Trophoblast cell (in vitro differentiated cells and primary cell): ENCODE results near the gene BHLHE40.
A peak's percentile ranks its signal among the peaks of the same experiment; 100 is the strongest.

Experiments
- DNase-seq, 2 donors: peaks; one replicate each; pipeline ENCODE4 v3.0.0-alpha.2; 2016
- H2AFZ ChIP-seq: 2 replicates; pipeline ENCODE4 v1.6.1; 2013; ENCODE audit warnings: low read length, moderate library complexity, mild to moderate bottlenecking; ENCODE audit not compliant: insufficient read depth, poor library complexity
- H2AK5ac ChIP-seq: 2 replicates; pipeline ENCODE4 v1.6.1; 2013; ENCODE audit warnings: mild to moderate bottlenecking, low read length
- H2BK120ac ChIP-seq: 2 replicates; pipeline ENCODE4 v1.6.1; 2013; ENCODE audit warnings: low read length, mild to moderate bottlenecking, moderate library complexity; ENCODE audit not compliant: insufficient read depth, poor library complexity
- H2BK12ac ChIP-seq: 2 replicates; pipeline ENCODE4 v1.6.1; 2013; ENCODE audit warnings: mild to moderate bottlenecking, low read length, moderate library complexity
- H2BK5ac ChIP-seq: 2 replicates; pipeline ENCODE4 v1.6.1; 2013; ENCODE audit warnings: low read length, low read depth, moderate library complexity, mild to moderate bottlenecking; ENCODE audit not compliant: poor library complexity
- H3K14ac ChIP-seq: 2 replicates; pipeline ENCODE4 v1.6.1; 2013; ENCODE audit warnings: mild to moderate bottlenecking, low read length
- H3K18ac ChIP-seq: 2 replicates; pipeline ENCODE4 v1.6.1; 2013; ENCODE audit warnings: mild to moderate bottlenecking, low read length
- H3K23ac ChIP-seq: 2 replicates; pipeline ENCODE4 v1.6.1; 2013; ENCODE audit warnings: low read length
- H3K27ac ChIP-seq: 2 replicates; pipeline ENCODE4 v1.5.1; 2013; ENCODE audit warnings: low read depth, mild to moderate bottlenecking, inconsistent platforms, low read length, moderate library complexity
- H3K27me3 ChIP-seq: 2 replicates; pipeline ENCODE4 v1.6.1; 2013; ENCODE audit warnings: inconsistent platforms, mild to moderate bottlenecking, low read length, moderate library complexity; ENCODE audit not compliant: insufficient read depth
- H3K36me3 ChIP-seq, 2 experiments: 1 replicate in 1 of 2; 2 replicates in 1 of 2; pipeline ENCODE4 v1.6.1; 2013; ENCODE audit warnings: low read length in 2 of 2, mild to moderate bottlenecking in 2 of 2, moderate library complexity in 1 of 2; ENCODE audit not compliant: insufficient read depth in 2 of 2, control insufficient read depth in 1 of 2
- H3K4ac ChIP-seq: 2 replicates; pipeline ENCODE4 v1.6.1; 2013; ENCODE audit warnings: low read depth, mild to moderate bottlenecking, low read length, moderate library complexity
- H3K4me1 ChIP-seq, 2 experiments: 1 replicate in 1 of 2; 2 replicates in 1 of 2; pipeline ENCODE4 v1.6.1; 2013; ENCODE audit warnings: low read length in 2 of 2, mild to moderate bottlenecking in 2 of 2, moderate library complexity in 1 of 2; ENCODE audit not compliant: insufficient read depth in 2 of 2, control insufficient read depth in 1 of 2
- H3K4me2 ChIP-seq: 2 replicates; pipeline ENCODE4 v1.6.1; 2013; ENCODE audit warnings: inconsistent platforms, mild to moderate bottlenecking, low read length, moderate library complexity
- H3K4me3 ChIP-seq: 2 replicates; pipeline ENCODE4 v1.5.1; 2013; ENCODE audit warnings: mild to moderate bottlenecking, low read depth, low read length, inconsistent platforms
- H3K79me1 ChIP-seq: one replicate; pipeline ENCODE4 v1.6.1; 2013; ENCODE audit warnings: low read length
- H3K79me2 ChIP-seq: 2 replicates; pipeline ENCODE4 v1.6.1; 2013; ENCODE audit warnings: low read length, mild to moderate bottlenecking; ENCODE audit not compliant: control insufficient read depth, insufficient read depth, poor library complexity
- H3K9ac ChIP-seq: 2 replicates; pipeline ENCODE4 v1.6.1; 2013; ENCODE audit warnings: mild to moderate bottlenecking, low read length
- H3K9me3 ChIP-seq: 2 replicates; pipeline ENCODE4 v1.6.1; 2013; ENCODE audit warnings: low read depth, mild to moderate bottlenecking, control low read depth, inconsistent platforms, low read length; ENCODE audit not compliant: insufficient read depth
- H4K12ac ChIP-seq: 2 replicates; pipeline ENCODE4 v1.6.1; 2013; ENCODE audit warnings: low read depth, mild to moderate bottlenecking, low read length, moderate library complexity
- H4K8ac ChIP-seq: 2 replicates; pipeline ENCODE4 v1.6.1; 2013; ENCODE audit warnings: low read depth, mild to moderate bottlenecking, low read length, moderate library complexity
- H4K91ac ChIP-seq: one replicate; pipeline ENCODE4 v1.6.1; 2013; ENCODE audit warnings: low read depth, mild to moderate bottlenecking, low read length, moderate library complexity
- WGBS: extraction: QIAGEN DNeasy Blood & Tissue Kit; methylation state at CpG from one replicate; pipeline ENCODE4 v1.1.7; 2013; ENCODE audit warnings: missing lambda C conversion rate; ENCODE audit not compliant: insufficient read length, insufficient coverage; ENCODE audit errors: extremely low coverage; 5-methylcytosine and 5-hydroxymethylcytosine counted together

BHLHE40 gene

DNA sequence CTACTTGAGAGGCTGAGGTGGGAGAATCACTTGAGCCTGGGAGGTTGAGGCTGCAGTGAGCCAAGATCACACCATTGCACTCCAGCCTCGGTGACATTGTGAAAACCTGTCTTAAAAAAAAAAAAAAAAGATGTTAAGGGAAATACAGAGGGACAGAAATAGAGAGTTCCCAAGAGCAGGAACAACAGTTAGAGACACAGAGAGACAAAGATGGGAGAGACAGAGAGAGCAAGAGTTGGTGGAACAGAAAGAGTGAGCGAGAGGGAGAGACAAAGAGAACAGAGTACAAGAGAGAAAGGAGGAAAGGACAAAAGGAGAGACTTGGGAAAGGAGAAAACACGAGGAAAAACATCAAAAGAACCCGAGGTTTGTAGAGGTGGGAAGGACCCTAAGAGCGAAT is 35.8 kb downstream of the BHLHE40 start:
- Histone ChIP-seq H4K91ac (peak overlapping the region; percentile 18), H2AK5ac (no peak overlapping the region), H3K23ac (no peak overlapping the region), H3K18ac (no peak overlapping the region), H3K9me3 (no peaks in the 10 kb centered on the region), H3K4me2 (no peak overlapping the region), H3K27ac (no peak overlapping the region), H3K27me3 (no peaks in the 10 kb centered on the region), H2BK120ac (no peak overlapping the region), H3K4me1 (peaks cover 20 to 27% of the 10 kb centered on the region in 2 experiments), H3K79me2 (peaks cover 2% of the 10 kb centered on the region), H3K14ac (no peak overlapping the region), H4K8ac (no peak overlapping the region), H3K4ac (no peak overlapping the region), H2BK12ac (peak overlapping the region; percentile 47), H3K79me1 (peaks cover 31% of the 10 kb centered on the region), H2AFZ (no peak overlapping the region), H3K9ac (no peak overlapping the region), H3K4me3 (no peak overlapping the region), H4K12ac (no peak overlapping the region), H3K36me3 (no peaks in the 10 kb centered on the region), H2BK5ac (no peak overlapping the region)
- WGBS = no CpG with 5 or more reads among the region's 5 CpGs
- no peak for DNase-seq

GRCh38 chr3:5016211-5017161 is 37.2 kb downstream of the BHLHE40 start:
- WGBS = no CpG with 5 or more reads among the region's 11 CpGs
- peak; percentile 34 to 62 for DNase-seq
- H3K9ac ChIP-seq = no peak overlapping the region

DNA sequence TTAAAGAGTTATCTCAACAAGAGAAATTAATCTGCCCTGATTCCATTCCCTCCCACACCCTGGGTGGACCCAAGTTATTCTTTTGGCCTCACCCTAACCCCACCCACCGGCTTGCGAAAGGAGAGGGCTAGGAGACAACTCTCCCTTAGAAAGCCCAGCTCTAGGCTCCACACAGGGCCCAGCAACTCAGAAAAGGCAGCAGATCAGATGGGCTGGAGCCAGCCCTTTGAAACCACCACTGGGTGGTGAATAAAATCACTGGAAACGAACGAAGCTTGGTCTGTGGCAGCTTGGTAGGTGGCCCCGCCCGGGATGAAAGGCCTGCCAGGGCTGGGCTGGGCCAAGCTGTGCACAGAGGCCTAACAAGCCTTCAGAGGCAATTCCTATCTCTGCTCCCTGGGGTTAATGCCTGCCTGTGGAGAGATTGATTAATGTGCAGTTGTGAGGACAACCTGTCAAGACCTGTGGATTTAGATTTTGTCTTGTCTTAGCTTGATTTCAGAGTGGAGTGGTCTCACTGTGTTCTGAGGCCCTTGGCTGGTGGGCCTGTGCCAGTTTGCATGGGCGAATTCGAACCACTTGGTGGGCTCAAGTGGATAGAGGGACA is 38.8 kb downstream of the BHLHE40 start:
- H3K27me3 ChIP-seq = no peaks in the 10 kb centered on the region
- DNase-seq = no peak
- WGBS = no CpG with 5 or more reads among the region's 8 CpGs
- no peak overlapping the region for H3K4me3 ChIP-seq
- peak overlapping the region; percentile 90 for H4K91ac ChIP-seq
- no peak overlapping the region for H3K4me2 ChIP-seq
- peak overlapping the region; percentile 74 for H3K14ac ChIP-seq
- H3K18ac ChIP-seq = peak overlapping the region; percentile 48
- no peak overlapping the region for H3K27ac ChIP-seq
- H2BK120ac ChIP-seq = peak overlapping the region; percentile 90
- H2AFZ ChIP-seq = peak overlapping the region; percentile 43
- peaks cover 44% of the 10 kb centered on the region for H3K79me1 ChIP-seq
- H3K79me2 ChIP-seq = peaks cover 2% of the 10 kb centered on the region
- no peak overlapping the region for H3K9ac ChIP-seq
- peak overlapping the region; percentile 37 for H4K8ac ChIP-seq
- no peaks in the 10 kb centered on the region for H3K9me3 ChIP-seq
- no peaks in the 10 kb centered on the region for H3K36me3 ChIP-seq
- no peak overlapping the region for H3K23ac ChIP-seq
- H2BK5ac ChIP-seq = peak overlapping the region; percentile 57
- H3K4me1 ChIP-seq = peaks cover 14 to 20% of the 10 kb centered on the region in 2 experiments
- peak overlapping the region; percentile 13 for H3K4ac ChIP-seq
- H2AK5ac ChIP-seq = peak overlapping the region; percentile 96
- no peak overlapping the region for H4K12ac ChIP-seq
- H2BK12ac ChIP-seq = peak overlapping the region; percentile 99

More at GRCh38 chr3:5016211-5017161, 37.2 kb downstream of the BHLHE40 start:
- Histone ChIP-seq H3K27ac (peak overlapping the region; percentile 17), H3K18ac (no peak overlapping the region), H3K4me1 (peaks cover 16 to 22% of the 10 kb centered on the region in 2 experiments), H2AFZ (no peak overlapping the region), H3K4ac (no peak overlapping the region), H3K4me2 (no peak overlapping the region), H4K8ac (no peak overlapping the region), H3K4me3 (no peak overlapping the region), H3K79me2 (peaks cover 2% of the 10 kb centered on the region), H3K9me3 (no peaks in the 10 kb centered on the region), H3K23ac (no peak overlapping the region), H2BK5ac (no peak overlapping the region), H3K14ac (no peak overlapping the region), H4K91ac (peak overlapping the region; percentile 90), H3K27me3 (no peaks in the 10 kb centered on the region), H2BK12ac (peak overlapping the region; percentile 99), H3K79me1 (peaks cover 39% of the 10 kb centered on the region), H4K12ac (no peak overlapping the region), H2BK120ac (peak overlapping the region; percentile 56), H3K36me3 (no peaks in the 10 kb centered on the region), H2AK5ac (no peak overlapping the region)

GRCh38 chr3:5019411-5020241 is 40.4 kb downstream of the BHLHE40 start:
- Histone ChIP-seq H3K14ac (peak overlapping the region; percentile 59), H2BK120ac (peak overlapping the region; percentile 89), H4K8ac (peak overlapping the region; percentile 34), H3K4me2 (no peak overlapping the region), H3K27ac (no peak overlapping the region), H3K9ac (no peak overlapping the region), H3K18ac (peak overlapping the region; percentile 72), H3K4me3 (no peak overlapping the region), H2BK5ac (peak overlapping the region; percentile 32), H3K27me3 (no peaks in the 10 kb centered on the region), H3K4ac (peak overlapping the region; percentile 30), H3K79me2 (peaks cover 6% of the 10 kb centered on the region), H4K91ac (peak overlapping the region; percentile 91), H3K9me3 (no peaks in the 10 kb centered on the region), H3K36me3 (no peaks in the 10 kb centered on the region), H3K23ac (no peak overlapping the region), H3K4me1 (peaks cover 16 to 20% of the 10 kb centered on the region in 2 experiments), H4K12ac (no peak overlapping the region), H2AFZ (no peak overlapping the region), H2AK5ac (peak overlapping the region; percentile 96), H3K79me1 (peaks cover 47% of the 10 kb centered on the region), H2BK12ac (peak overlapping the region; percentile 96)
- WGBS = no CpG with 5 or more reads among the region's 19 CpGs
- DNase-seq = no peak
